Left lung (tissue), 10 donors: ENCODE data around the gene NTRK2. TPM values are rescaled to one million over a fixed set of nuclear protein-coding genes. Genes with fewer than 3 reads are reported as not detected.

Experiments
- ATAC-seq: fragments of 200-7000 bp; cut with Tn5 transposase; one replicate; pipeline ENCODE4 v1.9.1; 2020; ENCODE audit warnings: moderate library complexity
- DNase-seq, 4 donors: peaks; one replicate each; pipeline ENCODE4 v3.0.0-alpha.2; 2013 to 2020
- H3K27ac ChIP-seq, 2 donors: fragments of 200-600 bp; sonication (generic) in 1 of 2; one replicate each; pipeline versions ENCODE4 v1.5.0 to v1.8.0; 2020 to 2021
- H3K27me3 ChIP-seq, 2 donors: fragments of 200-600 bp; sonication (generic) in 1 of 2; one replicate each; pipeline versions ENCODE4 v1.5.0 to v1.8.0; 2020 to 2021
- H3K36me3 ChIP-seq, 2 donors: fragments of 200-600 bp; sonication (generic) in 1 of 2; one replicate each; pipeline versions ENCODE4 v1.5.0 to v1.8.0; 2020 to 2021
- H3K4me1 ChIP-seq, 2 donors: fragments of 200-600 bp; one replicate each; pipeline ENCODE4 v1.8.0; 2021
- H3K4me3 ChIP-seq, 2 donors: fragments of 200-600 bp; sonication (generic) in 1 of 2; one replicate each; pipeline versions ENCODE4 v1.5.0 to v1.8.0; 2020 to 2021; ENCODE audit warnings: mild to moderate bottlenecking in 1 of 2
- H3K9me3 ChIP-seq, 2 donors: fragments of 200-600 bp; sonication (generic) in 1 of 2; one replicate each; pipeline versions ENCODE4 v1.5.0 to v1.8.0; 2020 to 2021
- intact Hi-C, 2 donors: fragments of 100-400 bp; cut with DNase I; formaldehyde crosslinking; loops; one replicate each; pipeline versions ENCODE4 v1.11.2 to v1.14.2; 2022
- polyA plus RNA-seq, 6 donors: library from polyadenylated mRNA; unstranded; fragments of 120-200 nt; gene quantifications; one replicate each; pipeline ENCODE4 v1.2.1, GENCODE V29; 2013; ENCODE audit not compliant: insufficient read length in 6 of 6
- total RNA-seq, 2 donors: library from RNA; stranded (reverse); fragmentation: NEBNext Ultra II Directional; extraction: Animal tissue kit (Norgen Biotek cat#: 25700); gene quantifications; one replicate each; pipeline ENCODE4 v1.2.1, GENCODE V29; 2021
- TF ChIP-seq, protein P1 (sequence below), 2 donors: fragments of 200-600 bp; sonication (generic) in 1 of 2; IDR thresholded peaks; one replicate each; pipeline versions ENCODE4 v1.5.0 to v1.8.0; 2021; ENCODE audit warnings: antibody characterized with exemption in 2 of 2
- donor health status: DM: no; HTN: yes; CAD: no.
- donor health status: DM: no; HTN: no; CAD: no.

NTRK2 gene
- total and polyA plus RNA-seq, 8 donors: 0.29 to 3.8 (median 1.7) TPM

DNA sequence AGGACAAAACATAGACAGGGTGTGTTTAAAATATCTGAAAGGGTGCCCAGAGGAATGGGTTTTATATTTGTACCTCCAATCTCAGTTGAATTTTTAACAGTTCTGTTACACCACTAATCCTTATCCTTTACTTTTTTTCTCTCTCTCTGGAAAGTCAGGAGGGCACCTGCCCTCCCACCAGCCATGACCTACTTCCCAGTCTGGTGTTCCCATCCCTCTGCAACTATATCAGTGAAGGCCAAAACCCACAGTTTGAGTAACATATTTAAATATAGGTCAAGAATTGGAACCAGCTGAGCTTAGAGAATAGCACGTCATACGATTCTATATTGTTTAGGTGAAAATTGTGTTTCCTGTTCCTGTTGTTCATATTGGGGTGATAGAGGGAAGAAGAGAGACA is 229.8 kb downstream of the NTRK2 start:
- no peaks in the 10 kb centered on the region for H3K4me1 ChIP-seq
- H3K27me3 ChIP-seq: no peaks in the 10 kb centered on the region
- H3K36me3 ChIP-seq: no peaks in the 10 kb centered on the region
- no peak overlapping the region for H3K27ac ChIP-seq
- TF ChIP-seq, protein P1, sequence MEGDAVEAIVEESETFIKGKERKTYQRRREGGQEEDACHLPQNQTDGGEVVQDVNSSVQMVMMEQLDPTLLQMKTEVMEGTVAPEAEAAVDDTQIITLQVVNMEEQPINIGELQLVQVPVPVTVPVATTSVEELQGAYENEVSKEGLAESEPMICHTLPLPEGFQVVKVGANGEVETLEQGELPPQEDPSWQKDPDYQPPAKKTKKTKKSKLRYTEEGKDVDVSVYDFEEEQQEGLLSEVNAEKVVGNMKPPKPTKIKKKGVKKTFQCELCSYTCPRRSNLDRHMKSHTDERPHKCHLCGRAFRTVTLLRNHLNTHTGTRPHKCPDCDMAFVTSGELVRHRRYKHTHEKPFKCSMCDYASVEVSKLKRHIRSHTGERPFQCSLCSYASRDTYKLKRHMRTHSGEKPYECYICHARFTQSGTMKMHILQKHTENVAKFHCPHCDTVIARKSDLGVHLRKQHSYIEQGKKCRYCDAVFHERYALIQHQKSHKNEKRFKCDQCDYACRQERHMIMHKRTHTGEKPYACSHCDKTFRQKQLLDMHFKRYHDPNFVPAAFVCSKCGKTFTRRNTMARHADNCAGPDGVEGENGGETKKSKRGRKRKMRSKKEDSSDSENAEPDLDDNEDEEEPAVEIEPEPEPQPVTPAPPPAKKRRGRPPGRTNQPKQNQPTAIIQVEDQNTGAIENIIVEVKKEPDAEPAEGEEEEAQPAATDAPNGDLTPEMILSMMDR (IDR thresholded peaks at IDR 0.05): no peak
- H3K4me3 ChIP-seq: no peak overlapping the region
- intact Hi-C loops: no loop called here
- H3K9me3 ChIP-seq: no peaks in the 10 kb centered on the region
- ATAC-seq (no peak), DNase-seq (no peak)

DNA sequence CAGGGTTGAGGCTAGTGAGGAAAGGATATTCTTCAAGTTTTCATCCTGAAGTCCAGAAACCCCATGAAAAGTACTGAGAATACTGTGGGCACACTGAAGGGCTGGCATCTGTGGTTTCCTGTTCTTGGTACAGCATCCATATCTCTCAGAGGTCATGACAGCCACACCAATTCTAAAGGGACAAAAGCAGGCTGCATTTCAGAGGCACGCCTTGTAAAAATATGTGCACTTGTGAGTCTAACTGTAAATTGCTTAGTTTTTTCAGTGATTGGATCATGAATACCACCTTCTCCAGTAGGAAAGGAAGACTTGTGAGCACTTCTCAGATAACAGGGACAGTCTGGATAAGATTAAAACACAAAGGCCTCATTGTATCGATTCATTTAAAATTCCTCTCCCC is 230.9 kb downstream of the NTRK2 start:
- TF ChIP-seq, protein P1 (IDR thresholded peaks at IDR 0.05): no peak
- no peak overlapping the region for H3K4me3 ChIP-seq
- intact Hi-C loops: no loop called here
- no peaks in the 10 kb centered on the region for H3K9me3 ChIP-seq
- H3K27ac ChIP-seq: no peak overlapping the region
- no peaks in the 10 kb centered on the region for H3K27me3 ChIP-seq
- ATAC-seq: no peak
- no peaks in the 10 kb centered on the region for H3K36me3 ChIP-seq
- DNase-seq: no peak
- no peaks in the 10 kb centered on the region for H3K4me1 ChIP-seq

DNA sequence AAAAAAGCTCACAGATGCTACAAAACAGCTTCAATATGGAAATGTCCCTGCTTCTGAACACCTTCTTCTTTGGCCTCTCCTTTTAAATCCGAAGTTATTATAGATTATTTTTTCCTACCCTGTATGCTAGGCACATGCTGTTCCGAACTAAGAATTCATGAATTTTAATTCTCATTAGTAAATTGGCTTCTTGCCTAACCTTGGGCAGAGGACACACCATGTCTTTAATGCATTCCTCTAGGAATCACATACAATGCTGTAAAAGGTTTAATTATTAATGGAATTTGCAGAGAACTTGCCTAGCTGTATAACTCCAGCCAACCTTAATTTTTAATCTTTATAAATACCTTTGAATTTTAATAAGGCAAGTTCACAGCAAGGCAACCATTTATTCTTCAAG is 234.4 kb downstream of the NTRK2 start:
- Histone ChIP-seq H3K4me3 (no peak overlapping the region), H3K36me3 (no peaks in the 10 kb centered on the region), H3K4me1 (no peaks in the 10 kb centered on the region), H3K27me3 (peaks cover 0 to 5% of the 10 kb centered on the region in 2 donors), H3K9me3 (no peaks in the 10 kb centered on the region), H3K27ac (no peak overlapping the region)
- intact Hi-C loops: no loop called here
- ATAC-seq: no peak
- TF ChIP-seq, protein P1 (IDR thresholded peaks at IDR 0.05): no peak
- no peak for DNase-seq

DNA sequence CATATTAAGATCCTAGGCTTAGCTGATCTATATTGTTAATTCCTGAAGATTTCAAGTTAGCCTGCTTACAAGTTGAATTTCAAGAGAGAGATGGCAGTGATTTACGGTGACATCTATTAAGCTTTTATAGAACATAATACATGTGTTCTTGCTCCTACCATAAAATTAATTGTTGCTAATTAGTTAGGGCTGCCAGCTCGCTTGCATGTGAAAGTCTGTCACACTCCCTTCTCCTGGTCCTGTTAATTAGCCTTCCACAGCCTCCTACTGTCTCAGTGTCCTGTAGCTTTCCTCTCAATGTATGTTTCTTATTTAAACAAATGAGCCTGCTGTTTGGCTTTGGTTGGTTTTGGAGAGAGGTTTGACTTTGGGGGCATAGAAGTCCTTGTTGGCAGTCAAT is 247.2 kb downstream of the NTRK2 start:
- peaks cover 0 to 4% of the 10 kb centered on the region in 2 donors for H3K4me1 ChIP-seq
- TF ChIP-seq, protein P1 (IDR thresholded peaks at IDR 0.05): no peak
- no peak overlapping the region for H3K4me3 ChIP-seq
- intact Hi-C loops: no loop called here
- H3K27ac ChIP-seq: no peak overlapping the region
- H3K9me3 ChIP-seq: no peaks in the 10 kb centered on the region
- H3K27me3 ChIP-seq: no peaks in the 10 kb centered on the region
- DNase-seq (no peak), ATAC-seq (no peak)
- H3K36me3 ChIP-seq: no peaks in the 10 kb centered on the region

DNA sequence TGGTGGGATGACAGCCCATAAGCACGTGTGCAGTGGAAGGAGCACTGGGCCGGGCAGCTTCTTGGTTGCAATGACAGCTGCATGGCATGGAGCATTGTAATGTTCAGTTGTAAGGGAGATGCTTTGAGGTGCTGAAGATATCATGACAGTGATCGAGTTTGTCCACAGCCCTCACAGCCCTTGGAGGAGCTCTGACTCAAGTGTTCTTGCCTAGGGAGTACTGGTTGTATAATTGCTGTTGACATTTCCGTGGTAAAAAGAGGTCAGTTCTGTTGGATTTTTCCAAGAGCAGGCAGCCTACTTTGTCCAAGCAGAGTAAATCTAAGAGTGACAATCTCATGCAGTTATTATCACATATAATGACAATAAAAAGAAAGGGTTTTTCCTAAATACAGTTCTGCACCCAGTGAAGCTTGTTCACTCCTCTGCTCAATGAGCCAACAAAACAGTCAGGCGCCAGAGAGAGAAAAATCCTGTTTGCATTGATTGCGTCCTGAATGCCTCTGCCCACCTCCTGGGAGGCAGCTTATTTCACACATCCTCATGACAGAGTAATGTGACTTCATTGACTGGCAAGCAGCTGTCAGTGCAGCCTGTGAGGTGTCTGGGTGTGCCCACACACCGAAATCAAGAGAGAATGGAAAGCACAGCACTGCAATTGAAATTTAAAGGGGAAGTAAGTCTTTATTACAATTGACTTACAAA is 248.0 kb downstream of the NTRK2 start:
- ATAC-seq (peak; percentile 69), DNase-seq (no peak)
- intact Hi-C loops: no loop called here
- H3K9me3 ChIP-seq: no peaks in the 10 kb centered on the region
- H3K4me1 ChIP-seq: peaks cover 0 to 4% of the 10 kb centered on the region in 2 donors
- H3K27ac ChIP-seq: no peak overlapping the region
- H3K27me3 ChIP-seq: no peaks in the 10 kb centered on the region
- TF ChIP-seq, protein P1 (IDR thresholded peaks at IDR 0.05): no peak
- H3K36me3 ChIP-seq: no peaks in the 10 kb centered on the region
- no peak overlapping the region for H3K4me3 ChIP-seq
